ENCODE results near the gene R3HDM2. TPM values are rescaled to one million over a fixed set of nuclear protein-coding genes. Genes with fewer than 3 reads are reported as not detected.

Gene R3HDM2
- total and polyA plus RNA-seq, 8 donors: 14.5 to 39.8 (median 24.4) TPM

- FAIRE-seq (no peak), ATAC-seq (no peak), DNase-seq (no peak)
- no peak for TF ChIP-seq CTCF (IDR thresholded peaks at IDR 0.05)
- no peak overlapping the region for H3K27ac ChIP-seq
- H3K4me1 ChIP-seq: no peaks in the 10 kb centered on the region
- H3K4me3 ChIP-seq: no peak overlapping the region
- no peaks in the 10 kb centered on the region for H3K36me3 ChIP-seq
- 73 to 84% methylated on average over 3 of the region's 3 CpGs for WGBS, 2 donors
- no peaks in the 10 kb centered on the region for H3K9me3 ChIP-seq
- intact Hi-C loops (cut with DNase I): no loop called here
- H3K27me3 ChIP-seq: no peaks in the 10 kb centered on the region
These were observed 180.3 kb downstream of the R3HDM2 start for GRCh38 chr12:57250541-57250940.

GRCh38 chr12:57248934-57249742, 181.7 kb downstream of the R3HDM2 start:
- TF ChIP-seq CTCF (IDR thresholded peaks at IDR 0.05): no peak
- Histone ChIP-seq H3K9me3 (no peaks in the 10 kb centered on the region), H3K27me3 (no peaks in the 10 kb centered on the region), H3K4me3 (no peak overlapping the region), H3K4me1 (no peaks in the 10 kb centered on the region), H3K36me3 (no peaks in the 10 kb centered on the region), H3K27ac (no peak overlapping the region)
- ATAC-seq: peak in 2 of 4 donors; percentile 17 to 64
- 70 to 76% methylated on average over 7 of the region's 7 CpGs for WGBS, 2 donors
- intact Hi-C loops (cut with DNase I): loop anchor here in 1 of 3 donors (5.0 kb wide), 1 partner anchor 37 kb away; no protein-coding TSS in a partner anchor
- FAIRE-seq: no peak
- DNase-seq: peak in 1 of 6 donors; percentile 25

GRCh38 chr12:57247041-57247440, 183.8 kb downstream of the R3HDM2 start:
- intact Hi-C loops (cut with DNase I): loop anchor here in 1 of 3 donors (5.0 kb wide), 1 partner anchor 35 kb away; no protein-coding TSS in a partner anchor
- H3K27ac ChIP-seq: no peak overlapping the region
- TF ChIP-seq CTCF (IDR thresholded peaks at IDR 0.05): no peak
- ATAC-seq: no peak
- WGBS, 2 donors: 93 to 100% methylated on average over 1 of the region's 1 CpG
- no peak for DNase-seq
- H3K4me3 ChIP-seq: no peak overlapping the region
- peaks cover 0 to 10% (median 3%) of the 10 kb centered on the region in 3 donors for H3K4me1 ChIP-seq
- no peaks in the 10 kb centered on the region for H3K36me3 ChIP-seq
- no peak for FAIRE-seq
- no peaks in the 10 kb centered on the region for H3K9me3 ChIP-seq
- H3K27me3 ChIP-seq: no peaks in the 10 kb centered on the region

GRCh38 chr12:57244312-57244696, 186.5 kb downstream of the R3HDM2 start:
- Histone ChIP-seq H3K9me3 (no peaks in the 10 kb centered on the region), H3K4me3 (no peak overlapping the region), H3K27me3 (peaks cover 0 to 4% (median 0%) of the 10 kb centered on the region in 4 donors), H3K27ac (no peak overlapping the region), H3K36me3 (no peaks in the 10 kb centered on the region), H3K4me1 (peaks cover 0 to 22% (median 3%) of the 10 kb centered on the region in 3 donors)
- TF ChIP-seq CTCF (IDR thresholded peaks at IDR 0.05): no peak
- no peak for FAIRE-seq
- no peak for ATAC-seq
- intact Hi-C loops (cut with DNase I): no loop called here
- 32 to 36% methylated on average over 6 of the region's 6 CpGs for WGBS, 2 donors
- peak in 1 of 6 donors; percentile 39 for DNase-seq
